ENCODE results near the gene BLTP3B. TPM values are rescaled to one million over a fixed set of nuclear protein-coding genes. Genes with fewer than 3 reads are reported as not detected.
"Not testable (repeated sequence)": the region's sequence is repeated elsewhere in the genome, so short reads cannot be mapped to it uniquely, and the experiment has no call there.

BLTP3B gene, protein sequence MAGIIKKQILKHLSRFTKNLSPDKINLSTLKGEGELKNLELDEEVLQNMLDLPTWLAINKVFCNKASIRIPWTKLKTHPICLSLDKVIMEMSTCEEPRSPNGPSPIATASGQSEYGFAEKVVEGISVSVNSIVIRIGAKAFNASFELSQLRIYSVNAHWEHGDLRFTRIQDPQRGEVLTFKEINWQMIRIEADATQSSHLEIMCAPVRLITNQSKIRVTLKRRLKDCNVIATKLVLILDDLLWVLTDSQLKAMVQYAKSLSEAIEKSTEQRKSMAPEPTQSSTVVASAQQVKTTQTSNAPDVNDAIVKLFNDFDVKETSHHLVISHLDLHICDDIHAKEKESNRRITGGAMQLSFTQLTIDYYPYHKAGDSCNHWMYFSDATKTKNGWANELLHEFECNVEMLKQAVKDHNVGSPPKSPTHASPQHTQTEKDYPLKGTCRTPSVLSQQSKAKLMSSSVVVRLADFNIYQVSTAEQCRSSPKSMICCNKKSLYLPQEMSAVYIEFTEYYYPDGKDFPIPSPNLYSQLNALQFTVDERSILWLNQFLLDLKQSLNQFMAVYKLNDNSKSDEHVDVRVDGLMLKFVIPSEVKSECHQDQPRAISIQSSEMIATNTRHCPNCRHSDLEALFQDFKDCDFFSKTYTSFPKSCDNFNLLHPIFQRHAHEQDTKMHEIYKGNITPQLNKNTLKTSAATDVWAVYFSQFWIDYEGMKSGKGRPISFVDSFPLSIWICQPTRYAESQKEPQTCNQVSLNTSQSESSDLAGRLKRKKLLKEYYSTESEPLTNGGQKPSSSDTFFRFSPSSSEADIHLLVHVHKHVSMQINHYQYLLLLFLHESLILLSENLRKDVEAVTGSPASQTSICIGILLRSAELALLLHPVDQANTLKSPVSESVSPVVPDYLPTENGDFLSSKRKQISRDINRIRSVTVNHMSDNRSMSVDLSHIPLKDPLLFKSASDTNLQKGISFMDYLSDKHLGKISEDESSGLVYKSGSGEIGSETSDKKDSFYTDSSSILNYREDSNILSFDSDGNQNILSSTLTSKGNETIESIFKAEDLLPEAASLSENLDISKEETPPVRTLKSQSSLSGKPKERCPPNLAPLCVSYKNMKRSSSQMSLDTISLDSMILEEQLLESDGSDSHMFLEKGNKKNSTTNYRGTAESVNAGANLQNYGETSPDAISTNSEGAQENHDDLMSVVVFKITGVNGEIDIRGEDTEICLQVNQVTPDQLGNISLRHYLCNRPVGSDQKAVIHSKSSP (N-terminal part only)
- total RNA-seq, result 10 to 100 TPM; 39.6 to 41.3 TPM

DNA sequence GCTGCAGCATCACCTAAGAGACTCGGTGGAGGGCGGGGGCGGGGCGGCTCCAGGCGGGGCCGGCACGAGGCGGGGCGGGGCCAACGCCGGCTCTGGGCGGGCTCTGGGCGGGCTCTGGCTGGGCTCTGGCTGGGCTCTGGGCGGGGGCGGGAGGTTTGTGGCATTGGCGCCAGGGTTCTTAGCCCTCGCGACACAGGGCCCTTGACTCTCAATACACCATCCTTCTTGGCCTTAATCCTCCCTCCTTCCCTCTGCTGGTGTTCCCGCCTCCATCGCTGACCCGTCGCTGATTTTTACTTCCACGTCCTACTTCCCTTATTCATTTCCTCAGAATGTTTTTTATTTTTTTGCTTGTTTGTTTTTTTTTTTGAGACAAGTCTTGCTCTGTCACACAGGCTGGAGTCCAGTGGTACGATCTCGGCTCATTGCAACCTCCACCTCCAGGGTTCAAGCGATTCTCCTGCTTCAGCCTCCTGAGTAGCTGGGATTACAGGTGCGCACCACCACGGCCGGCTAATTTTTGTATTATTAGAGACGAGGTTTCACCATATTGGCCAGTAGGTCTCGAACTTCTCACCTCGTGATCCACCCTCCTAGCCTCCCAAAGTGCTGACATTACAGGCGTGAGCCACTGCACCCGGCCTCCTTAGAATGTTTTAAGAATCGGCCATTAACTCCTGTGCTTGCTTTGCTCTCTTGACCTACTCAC is at the start of gene BLTP3B:
Gene BLTP3B (minus strand): TSS at position 24 of the 709 bp plus-strand sequence. CDS start 239 bp downstream, outside the sequence.
- DNase-seq (peak; percentile 96), ATAC-seq (peak; percentile 87)
- H3K4me3 Mint-ChIP-seq, result peak within 1 kb of the TSS; percentile 99
- ChIA-PET CTCF (interaction anchor here (3.9 kb wide), 1 partner anchor 12 kb away, joined by 31 read pairs; no protein-coding TSS in a partner anchor), POLR2A (no interaction called here)
- H3K4me1 Mint-ChIP-seq (ENCODE audit: low read depth), result peaks cover 36% of the 10 kb centered on the region
- no peak for TF ChIP-seq CTCF (IDR thresholded peaks at IDR 0.05)
- intact Hi-C loops (cut with micrococcal nuclease), result no loop called here
- no peaks in the 10 kb centered on the region for H3K9me3 Mint-ChIP-seq
- H3K36me3 Mint-ChIP-seq (ENCODE audit: low read depth), result peaks cover 13% of the 10 kb centered on the region
- no peaks in the 10 kb centered on the region for H3K27me3 Mint-ChIP-seq
- H3K27ac Mint-ChIP-seq, result peak within 1 kb of the TSS; percentile 100

DNA sequence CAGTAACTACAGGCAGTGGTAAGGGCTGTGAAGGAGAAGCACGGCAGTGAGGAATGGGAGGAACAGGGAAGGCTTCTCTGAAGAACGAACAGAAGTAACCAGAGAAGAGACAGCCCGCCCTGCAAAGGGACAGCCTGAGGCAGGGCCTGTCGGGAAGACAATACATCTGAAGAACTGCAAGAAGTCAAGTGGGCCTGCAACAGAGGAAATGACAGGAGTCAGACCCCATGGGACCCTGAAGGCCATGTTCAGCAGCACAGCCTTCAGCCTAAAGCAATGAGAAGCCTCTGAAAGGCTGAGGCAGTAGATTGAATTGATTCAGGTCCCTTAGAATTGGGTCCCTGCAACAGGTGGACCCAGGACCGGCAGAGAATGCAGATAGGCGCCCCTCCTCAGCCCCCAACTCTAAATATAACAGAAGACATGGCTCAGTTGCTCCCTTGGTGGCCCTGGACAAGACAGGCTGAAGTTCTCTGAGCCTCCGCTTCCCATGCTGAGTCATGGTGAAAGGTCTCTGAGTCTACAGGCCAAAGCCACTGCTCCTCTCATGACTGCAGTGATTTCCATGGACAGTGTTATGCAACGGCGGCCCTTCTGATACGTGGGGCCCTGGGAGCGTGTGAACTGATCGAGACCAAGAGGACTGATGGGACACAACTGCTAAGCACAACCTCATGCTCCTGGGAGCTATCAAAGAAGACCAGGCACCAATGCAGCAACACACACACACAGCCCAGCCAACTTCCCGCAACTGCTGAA is 47.1 kb upstream of the BLTP3B start:
- peaks cover 3% of the 10 kb centered on the region for H3K4me1 Mint-ChIP-seq (ENCODE audit: low read depth)
- ATAC-seq (no peak), DNase-seq (no peak)
- intact Hi-C loops (cut with micrococcal nuclease), result no loop called here
- no peak overlapping the region for H3K27ac Mint-ChIP-seq
- H3K36me3 Mint-ChIP-seq (ENCODE audit: low read depth), result peaks cover 13% of the 10 kb centered on the region
- ChIA-PET CTCF (no interaction called here), POLR2A (no interaction called here)
- no peaks in the 10 kb centered on the region for H3K9me3 Mint-ChIP-seq
- no peaks in the 10 kb centered on the region for H3K27me3 Mint-ChIP-seq
- H3K4me3 Mint-ChIP-seq, result no peak overlapping the region
- TF ChIP-seq CTCF (IDR thresholded peaks at IDR 0.05), result no peak

DNA sequence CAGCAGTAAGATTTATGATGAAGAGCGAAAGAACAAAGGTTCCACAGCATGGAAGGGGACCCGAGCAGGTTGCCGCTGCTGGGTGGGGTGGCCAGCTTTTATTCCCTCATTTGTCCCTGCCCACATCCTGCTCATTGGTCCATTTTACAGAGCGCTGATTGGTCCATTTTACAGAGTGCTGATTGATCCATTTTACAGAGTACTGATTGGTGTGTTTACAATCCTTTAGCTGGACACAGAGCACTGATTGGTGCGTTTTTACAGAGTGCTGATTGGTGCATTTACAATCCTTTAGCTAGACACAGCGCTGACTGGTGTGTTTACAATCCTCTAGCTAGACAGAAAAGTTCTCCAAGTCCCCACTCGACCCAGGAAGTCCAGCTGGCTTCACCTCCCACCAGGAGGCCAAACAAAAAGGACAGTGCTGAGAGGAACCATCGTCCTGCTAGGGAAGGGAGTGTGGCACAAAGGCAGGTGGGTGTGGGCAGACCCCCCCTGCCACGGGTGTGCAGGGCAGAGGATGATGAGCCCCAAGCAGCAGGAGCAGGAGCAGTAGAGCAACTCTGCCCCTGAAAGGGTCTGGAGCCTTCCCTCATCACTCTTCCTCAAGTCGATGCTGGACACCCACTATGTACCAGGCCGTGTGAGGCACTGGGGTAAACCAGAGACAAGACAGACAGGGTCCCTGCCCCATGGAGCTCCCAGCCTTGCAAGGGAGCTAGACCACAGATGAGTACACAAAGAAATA is 46.4 kb upstream of the BLTP3B start:
- H3K27ac Mint-ChIP-seq; H3K4me1 Mint-ChIP-seq (ENCODE audit: low read depth); POLR2A ChIA-PET; H3K27me3 Mint-ChIP-seq; H3K36me3 Mint-ChIP-seq (ENCODE audit: low read depth); H3K9me3 Mint-ChIP-seq; intact Hi-C loops (cut with micrococcal nuclease); H3K4me3 Mint-ChIP-seq; ATAC-seq: not testable (repeated sequence)
- CTCF ChIA-PET, result interaction anchor here (1.0 kb wide), 1 partner anchor 12 kb away, joined by 3 read pairs; the partner anchor contains the start of gene ACTR6
- peak; percentile 6 for DNase-seq

- intact Hi-C loops (cut with micrococcal nuclease), result no loop called here
- TF ChIP-seq CTCF (IDR thresholded peaks at IDR 0.05), result no peak
- Mint-ChIP-seq H3K27me3 (no peaks in the 10 kb centered on the region), H3K9me3 (no peaks in the 10 kb centered on the region), H3K4me1 (ENCODE audit: low read depth) (peaks cover 4% of the 10 kb centered on the region), H3K4me3 (no peak overlapping the region), H3K27ac (no peak overlapping the region), H3K36me3 (ENCODE audit: low read depth) (peaks cover 5% of the 10 kb centered on the region)
- ChIA-PET CTCF (interaction anchor here (1.0 kb wide), 1 partner anchor 13 kb away, joined by 3 read pairs; the partner anchor contains the start of gene ACTR6), POLR2A (no interaction called here)
- DNase-seq (no peak), ATAC-seq (no peak)
Measured at GRCh38 chr12:100187857-100188519, 45.3 kb upstream of the BLTP3B start.
